HG03039 (cell line): ENCODE data around the gene MTX3.

Experiments used
- ATAC-seq: cut with Tn5 transposase; IDR thresholded peaks from one replicate; pipeline ENCODE4 v1.9.1; 2021; ENCODE audit warnings: mild to moderate bottlenecking, moderate library complexity; ENCODE audit not compliant: unreplicated experiment

Gene MTX3

DNA sequence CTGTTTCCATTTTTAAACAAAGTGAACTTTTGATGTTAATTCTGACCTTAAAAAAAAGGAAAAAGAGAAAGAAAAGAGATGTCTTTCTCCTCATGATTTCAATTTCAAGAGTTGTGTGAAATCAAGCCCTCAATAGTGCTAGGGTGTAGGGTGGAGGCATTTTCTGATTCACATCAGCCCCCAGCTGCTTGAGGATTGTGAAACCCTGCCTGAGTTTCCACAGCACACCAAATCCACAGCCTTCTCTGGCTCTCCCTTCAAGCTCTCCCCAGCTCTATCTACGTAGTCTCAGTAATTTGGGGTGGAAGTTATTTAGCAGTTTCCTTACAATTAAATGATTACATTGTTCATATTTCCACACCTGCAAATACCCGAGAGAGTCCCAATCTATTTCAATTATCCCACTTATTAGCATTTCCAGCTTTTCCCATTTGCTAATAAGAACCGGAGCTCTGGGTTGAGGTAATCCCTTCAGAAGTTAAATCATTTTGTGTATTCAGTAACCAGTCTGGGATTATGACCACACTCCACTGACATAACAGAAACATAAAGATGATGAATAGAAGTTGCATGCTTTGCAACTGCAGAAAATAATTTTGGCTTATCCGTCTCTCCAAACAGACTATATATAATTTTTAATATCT, 54.9 kb downstream of the MTX3 start:
- no peak for ATAC-seq

GRCh38 chr5:79934681-79935080, 56.4 kb downstream of the MTX3 start:
- ATAC-seq = no peak

- no peak for ATAC-seq
Observed at GRCh38 chr5:79932510-79933504, 58.3 kb downstream of the MTX3 start.

DNA sequence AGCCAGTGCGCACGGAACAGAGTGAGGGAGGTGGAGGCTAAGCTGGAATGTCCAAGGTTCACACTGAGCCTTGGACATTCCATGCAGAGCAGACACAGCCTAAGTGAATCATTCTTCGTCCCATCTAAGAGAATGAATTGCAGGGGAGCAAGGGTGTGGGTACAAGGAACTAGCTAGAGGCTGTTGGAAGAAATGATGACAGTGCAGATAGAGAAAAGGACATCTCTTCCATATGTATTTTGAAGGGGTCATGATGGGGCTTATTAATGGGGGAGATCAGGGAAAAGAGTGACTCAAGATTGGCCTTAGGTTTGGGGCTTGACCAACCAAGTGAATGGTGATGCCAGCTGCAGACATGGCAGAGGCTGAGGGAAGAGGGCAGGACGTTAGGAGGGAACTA, 59.2 kb downstream of the MTX3 start:
- ATAC-seq = no peak

DNA sequence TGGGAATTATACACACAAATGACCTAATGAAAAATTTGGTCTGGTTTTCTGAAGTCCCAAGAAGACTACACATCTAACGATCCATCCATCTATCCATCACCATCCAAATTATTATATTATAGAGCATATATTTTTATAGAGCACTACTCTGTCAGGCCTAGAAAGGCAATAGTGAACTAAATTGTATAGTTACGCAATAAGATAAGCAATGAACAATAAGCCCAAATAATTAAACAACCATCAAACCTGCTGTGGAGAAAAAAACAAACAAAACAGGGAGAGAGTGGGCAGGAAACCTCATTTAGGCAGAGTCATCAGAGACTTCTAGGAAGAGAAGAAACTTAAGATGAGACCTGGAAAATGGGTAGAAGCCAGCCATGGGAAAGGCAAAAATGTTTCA, 59.7 kb downstream of the MTX3 start:
- no peak for ATAC-seq

GRCh38 chr5:79929095-79929494, 62.0 kb downstream of the MTX3 start:
- ATAC-seq = no peak
